BJ (cell line): ENCODE data around the gene LIMS1. TPM values are rescaled to one million over a fixed set of nuclear protein-coding genes. Genes with fewer than 3 reads are reported as not detected.
"Not testable (repeated sequence)": the region's sequence is repeated elsewhere in the genome, so short reads cannot be mapped to it uniquely, and the experiment has no call there.

Experiments used
- CTCF ChIA-PET: fragments of 350-600 bp; formaldehyde crosslinking; extraction: SDS; loops from one replicate; lab custom pipeline; 2021; ENCODE audit warnings: antibody characterized with exemption, inconsistent platforms; lab: Yijun Ruan, JAX
- POLR2A ChIA-PET: fragments of 300-600 bp; sonication (Branson Sonifier 250); formaldehyde crosslinking; extraction: SDS; loops from one replicate; lab custom pipeline; 2021; ENCODE audit warnings: antibody characterized with exemption; lab: Charles Lee
- DNase-seq: peaks from one replicate; pipeline ENCODE4 v3.0.0-alpha.2; 2011; ENCODE audit warnings: low read depth
- H3K27me3 ChIP-seq: 2 replicates; pipeline ENCODE4 v1.6.0; 2011; ENCODE audit warnings: low read length; ENCODE audit not compliant: control insufficient read depth, insufficient read depth
- H3K36me3 ChIP-seq: 2 replicates; pipeline ENCODE4 v1.5.1; 2011; ENCODE audit warnings: low read length; ENCODE audit not compliant: control insufficient read depth, insufficient read depth
- H3K4me3 ChIP-seq: 2 replicates; pipeline ENCODE4 v1.5.1; 2011; ENCODE audit warnings: low read depth, mild to moderate bottlenecking, control low read depth, low read length
- polyA plus RNA-seq: library from polyadenylated mRNA; depleted of rRNA; stranded (reverse); fragments of >200 nt; gene quantifications from 2 replicates; pipeline ENCODE4 v1.2.3, GENCODE V29; 2011
- TF ChIP-seq, protein P1 (sequence below): IDR thresholded peaks from 2 replicates; pipeline ENCODE4 v1.5.1; 2011; ENCODE audit warnings: low read depth, mild to moderate bottlenecking, control low read depth, inconsistent platforms, low read length, moderate library complexity; ENCODE audit not compliant: insufficient read depth

Gene LIMS1
- polyA plus RNA-seq, 1 experiment, result 103 TPM

- Histone ChIP-seq H3K27me3 (no peaks in the 10 kb centered on the region), H3K36me3 (no peaks in the 10 kb centered on the region), H3K4me3 (no peak overlapping the region)
- ChIA-PET CTCF (no interaction called here), POLR2A (no interaction called here)
- DNase-seq, result no peak
- TF ChIP-seq, protein P1, sequence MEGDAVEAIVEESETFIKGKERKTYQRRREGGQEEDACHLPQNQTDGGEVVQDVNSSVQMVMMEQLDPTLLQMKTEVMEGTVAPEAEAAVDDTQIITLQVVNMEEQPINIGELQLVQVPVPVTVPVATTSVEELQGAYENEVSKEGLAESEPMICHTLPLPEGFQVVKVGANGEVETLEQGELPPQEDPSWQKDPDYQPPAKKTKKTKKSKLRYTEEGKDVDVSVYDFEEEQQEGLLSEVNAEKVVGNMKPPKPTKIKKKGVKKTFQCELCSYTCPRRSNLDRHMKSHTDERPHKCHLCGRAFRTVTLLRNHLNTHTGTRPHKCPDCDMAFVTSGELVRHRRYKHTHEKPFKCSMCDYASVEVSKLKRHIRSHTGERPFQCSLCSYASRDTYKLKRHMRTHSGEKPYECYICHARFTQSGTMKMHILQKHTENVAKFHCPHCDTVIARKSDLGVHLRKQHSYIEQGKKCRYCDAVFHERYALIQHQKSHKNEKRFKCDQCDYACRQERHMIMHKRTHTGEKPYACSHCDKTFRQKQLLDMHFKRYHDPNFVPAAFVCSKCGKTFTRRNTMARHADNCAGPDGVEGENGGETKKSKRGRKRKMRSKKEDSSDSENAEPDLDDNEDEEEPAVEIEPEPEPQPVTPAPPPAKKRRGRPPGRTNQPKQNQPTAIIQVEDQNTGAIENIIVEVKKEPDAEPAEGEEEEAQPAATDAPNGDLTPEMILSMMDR, result no peak
Observed at GRCh38 chr2:108701806-108702205, 167.5 kb downstream of the LIMS1 start.

DNA sequence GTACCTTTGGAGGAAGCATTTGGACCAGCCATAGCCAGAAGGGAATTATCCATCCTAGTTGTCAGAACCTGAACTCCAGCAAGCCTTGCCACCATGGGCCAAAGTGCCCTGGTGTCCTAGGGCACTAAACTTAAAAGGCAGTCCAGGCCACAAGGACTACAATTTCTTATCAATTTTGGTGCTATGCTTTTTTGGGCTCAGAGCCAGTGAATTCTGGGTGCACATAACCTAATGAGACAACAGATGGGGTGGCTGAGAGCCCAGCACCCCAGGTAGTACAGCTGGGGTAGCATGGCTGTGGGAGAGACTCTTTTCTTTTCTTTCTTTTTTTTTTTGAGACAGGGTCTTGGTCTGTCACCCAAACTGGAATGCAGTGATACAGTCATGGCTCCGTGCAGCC is 170.6 kb downstream of the LIMS1 start:
- Histone ChIP-seq H3K4me3 (no peak overlapping the region), H3K27me3 (no peaks in the 10 kb centered on the region), H3K36me3 (no peaks in the 10 kb centered on the region)
- ChIA-PET POLR2A (no interaction called here), CTCF (no interaction called here)
- no peak for DNase-seq
- TF ChIP-seq, protein P1, result no peak

- TF ChIP-seq, protein P1, result no peak
- ChIA-PET CTCF (no interaction called here), POLR2A (no interaction called here)
- no peak for DNase-seq
- H3K27me3 ChIP-seq, result no peaks in the 10 kb centered on the region
- no peak overlapping the region for H3K4me3 ChIP-seq
- no peaks in the 10 kb centered on the region for H3K36me3 ChIP-seq
Observed at GRCh38 chr2:108707300-108707699, 173.0 kb downstream of the LIMS1 start.

- H3K4me3 ChIP-seq, H3K36me3 ChIP-seq, DNase-seq, CTCF ChIA-PET, POLR2A ChIA-PET, H3K27me3 ChIP-seq: not testable (repeated sequence)
Observed at GRCh38 chr2:108716971-108717370, 182.7 kb downstream of the LIMS1 start.

- Histone ChIP-seq H3K4me3 (peak within 1 kb of the TSS; percentile 76), H3K36me3 (no peaks in the 10 kb centered on the region), H3K27me3 (no peaks in the 10 kb centered on the region)
- TF ChIP-seq, protein P1, result no peak
- CTCF ChIA-PET, result interaction anchor here (0.6 to 0.7 kb wide), 2 partner anchors 91 to 676 kb away, joined by 3 read pairs; no protein-coding TSS in a partner anchor
- peak; percentile 88 for DNase-seq
- POLR2A ChIA-PET, result no interaction called here
Observed at GRCh38 chr2:108719149-108720044, 185.1 kb downstream of the LIMS1 start, which contains the start of gene RANBP2. RANBP2 (plus strand) TSS chr2:108719482; CDS start chr2:108719607, 125 bp downstream.

GRCh38 chr2:108726048-108726447 is 191.8 kb downstream of the LIMS1 start:
- H3K27me3 ChIP-seq, DNase-seq, H3K36me3 ChIP-seq, CTCF ChIA-PET, H3K4me3 ChIP-seq, POLR2A ChIA-PET: not testable (repeated sequence)

GRCh38 chr2:108734656-108735055 is 200.4 kb downstream of the LIMS1 start:
- H3K27me3 ChIP-seq, POLR2A ChIA-PET, DNase-seq, H3K36me3 ChIP-seq, H3K4me3 ChIP-seq, CTCF ChIA-PET: not testable (repeated sequence)
